HepG2 (cell line): ENCODE measurements around the gene TSPYL4. TPM values are rescaled to one million over a fixed set of nuclear protein-coding genes. Genes with fewer than 3 reads are reported as not detected.
A peak's percentile ranks its signal among the peaks of the same experiment; 100 is the strongest.

Source experiments
- ATF7-NPFF ChIP-seq: sonication (generic); formaldehyde crosslinking; IDR thresholded peaks from 2 replicates; pipeline ENCODE4 v1.8.1; 2023; ENCODE audit warnings: mild to moderate bottlenecking, low read depth, missing genetic modification reagents, moderate library complexity
- BRCA1 ChIP-seq: sonication (generic); formaldehyde crosslinking; IDR thresholded peaks from 2 replicates; pipeline ENCODE4 v1.4.0; 2020; ENCODE audit warnings: missing genetic modification reagents
- CBX5 ChIP-seq: sonication (generic); formaldehyde crosslinking; IDR thresholded peaks from 2 replicates; pipeline ENCODE4 v1.4.0; 2020; ENCODE audit warnings: missing genetic modification reagents, borderline replicate concordance
- FOXP1 ChIP-seq, 2 experiments: fragments of 450-650 bp in 1 of 2; IDR thresholded peaks; 2 replicates each; pipeline ENCODE4 v1.6.1; 2017 to 2018; ENCODE audit warnings: antibody characterized with exemption in 1 of 2
- ZNF484 ChIP-seq: sonication (generic); formaldehyde crosslinking; IDR thresholded peaks from 2 replicates; pipeline ENCODE4 v1.5.1; 2020; ENCODE audit warnings: mild to moderate bottlenecking, low read depth, missing genetic modification reagents, borderline replicate concordance
- polyA plus RNA-seq, 8 experiments: library from polyadenylated mRNA; depleted of rRNA in 3 of 8; stranded (reverse) in 7 of 8; unstranded in 1 of 8; fragments of >200 nt; fragmentation: Illumina TruSeq in 4 of 8; extraction: Trizol in 4 of 8; gene quantifications; 2 replicates each; pipeline versions ENCODE4 v1.2.1 to v1.2.3, GENCODE V29; 2011 to 2016; ENCODE audit warnings: low read depth in 4 of 8, missing spikeins in 1 of 8, mixed read lengths in 1 of 8; ENCODE audit not compliant: insufficient read depth in 1 of 8
- total RNA-seq, 5 experiments: library from RNA; depleted of rRNA; stranded (reverse); fragments of >200 nt; fragmentation: Illumina TruSeq; extraction: Trizol; gene quantifications; 2 replicates each; pipeline ENCODE4 v1.2.3, GENCODE V29; 2016; ENCODE audit warnings: low read depth in 1 of 5
- TF ChIP-seq, protein P1 (sequence below): sonication (generic); formaldehyde crosslinking; IDR thresholded peaks from 2 replicates; pipeline ENCODE4 v1.9.0; 2021; ENCODE audit warnings: mild to moderate bottlenecking, missing genetic modification reagents
- TF ChIP-seq, protein P2 (sequence below): sonication (generic); formaldehyde crosslinking; IDR thresholded peaks from 2 replicates; pipeline ENCODE4 v1.4.0; 2020; ENCODE audit warnings: missing genetic modification reagents, borderline replicate concordance
- TF ChIP-seq, protein P3 (sequence below): sonication (generic); formaldehyde crosslinking; IDR thresholded peaks from 2 replicates; pipeline ENCODE4 v1.8.1; 2023; ENCODE audit warnings: mild to moderate bottlenecking, missing genetic modification reagents, borderline replicate concordance
- TF ChIP-seq, protein P4 (sequence below): sonication (generic); formaldehyde crosslinking; IDR thresholded peaks from 2 replicates; pipeline ENCODE4 v1.4.0; 2020; ENCODE audit warnings: mild to moderate bottlenecking, missing genetic modification reagents, borderline replicate concordance
- TF ChIP-seq, protein P5 (sequence below): IDR thresholded peaks from 2 replicates; pipeline ENCODE4 v1.6.1; 2012; ENCODE audit warnings: low read length, improper control_type of control experiment

TSPYL4 gene
- total and polyA plus RNA-seq, 2 of the 13 experiments (the other 11 are each of a cell fraction or from before 2014, with no cell fraction given), result 18.0 to 19.7 TPM

DNA sequence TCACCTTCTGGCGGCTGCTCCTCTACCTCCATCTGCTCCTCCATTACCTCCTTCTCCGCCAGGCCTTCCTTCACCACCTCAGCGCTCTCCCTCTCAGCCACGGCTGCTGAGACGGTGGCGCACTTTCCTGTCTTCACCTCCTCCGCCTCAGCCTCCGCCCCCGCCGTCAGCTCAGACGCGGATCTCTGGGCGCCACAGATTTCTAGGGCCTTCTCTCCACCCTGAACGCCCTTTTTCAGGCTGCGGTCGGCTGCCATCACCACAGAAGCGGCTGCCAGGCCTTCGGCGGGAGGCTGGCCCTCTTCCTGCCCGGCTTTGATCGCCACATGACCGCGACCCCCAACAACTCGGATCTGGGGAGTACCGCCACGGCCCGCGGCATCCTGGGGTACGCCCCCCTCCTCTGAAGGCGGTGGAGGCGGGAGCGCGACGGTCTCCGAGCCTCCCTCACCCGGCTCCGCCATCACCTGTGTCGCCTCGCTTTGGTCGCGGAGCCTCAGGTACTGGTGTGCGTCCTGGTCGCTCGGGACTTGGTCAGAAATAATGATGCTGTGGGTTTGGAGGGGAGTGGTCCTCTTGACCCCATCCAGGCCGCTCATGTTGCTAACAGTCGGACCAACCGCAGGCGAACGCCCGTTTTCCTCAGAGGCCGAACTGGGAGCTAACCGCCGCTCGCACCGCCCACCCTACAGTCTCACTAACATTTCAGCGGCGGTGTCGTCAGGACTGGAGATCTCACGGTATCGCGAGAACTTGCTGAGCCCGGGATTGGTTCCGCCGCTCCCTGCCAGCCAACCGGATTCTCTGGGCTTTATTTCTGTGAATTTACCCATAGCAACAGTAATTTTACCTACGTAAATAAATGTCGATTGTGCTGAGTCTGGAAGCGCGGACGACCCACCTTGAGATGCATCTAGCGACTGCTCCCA, 25.6 kb upstream of the TSPYL4 start, which contains the start of gene TSPYL1 (continued):
- TF ChIP-seq, protein P1, sequence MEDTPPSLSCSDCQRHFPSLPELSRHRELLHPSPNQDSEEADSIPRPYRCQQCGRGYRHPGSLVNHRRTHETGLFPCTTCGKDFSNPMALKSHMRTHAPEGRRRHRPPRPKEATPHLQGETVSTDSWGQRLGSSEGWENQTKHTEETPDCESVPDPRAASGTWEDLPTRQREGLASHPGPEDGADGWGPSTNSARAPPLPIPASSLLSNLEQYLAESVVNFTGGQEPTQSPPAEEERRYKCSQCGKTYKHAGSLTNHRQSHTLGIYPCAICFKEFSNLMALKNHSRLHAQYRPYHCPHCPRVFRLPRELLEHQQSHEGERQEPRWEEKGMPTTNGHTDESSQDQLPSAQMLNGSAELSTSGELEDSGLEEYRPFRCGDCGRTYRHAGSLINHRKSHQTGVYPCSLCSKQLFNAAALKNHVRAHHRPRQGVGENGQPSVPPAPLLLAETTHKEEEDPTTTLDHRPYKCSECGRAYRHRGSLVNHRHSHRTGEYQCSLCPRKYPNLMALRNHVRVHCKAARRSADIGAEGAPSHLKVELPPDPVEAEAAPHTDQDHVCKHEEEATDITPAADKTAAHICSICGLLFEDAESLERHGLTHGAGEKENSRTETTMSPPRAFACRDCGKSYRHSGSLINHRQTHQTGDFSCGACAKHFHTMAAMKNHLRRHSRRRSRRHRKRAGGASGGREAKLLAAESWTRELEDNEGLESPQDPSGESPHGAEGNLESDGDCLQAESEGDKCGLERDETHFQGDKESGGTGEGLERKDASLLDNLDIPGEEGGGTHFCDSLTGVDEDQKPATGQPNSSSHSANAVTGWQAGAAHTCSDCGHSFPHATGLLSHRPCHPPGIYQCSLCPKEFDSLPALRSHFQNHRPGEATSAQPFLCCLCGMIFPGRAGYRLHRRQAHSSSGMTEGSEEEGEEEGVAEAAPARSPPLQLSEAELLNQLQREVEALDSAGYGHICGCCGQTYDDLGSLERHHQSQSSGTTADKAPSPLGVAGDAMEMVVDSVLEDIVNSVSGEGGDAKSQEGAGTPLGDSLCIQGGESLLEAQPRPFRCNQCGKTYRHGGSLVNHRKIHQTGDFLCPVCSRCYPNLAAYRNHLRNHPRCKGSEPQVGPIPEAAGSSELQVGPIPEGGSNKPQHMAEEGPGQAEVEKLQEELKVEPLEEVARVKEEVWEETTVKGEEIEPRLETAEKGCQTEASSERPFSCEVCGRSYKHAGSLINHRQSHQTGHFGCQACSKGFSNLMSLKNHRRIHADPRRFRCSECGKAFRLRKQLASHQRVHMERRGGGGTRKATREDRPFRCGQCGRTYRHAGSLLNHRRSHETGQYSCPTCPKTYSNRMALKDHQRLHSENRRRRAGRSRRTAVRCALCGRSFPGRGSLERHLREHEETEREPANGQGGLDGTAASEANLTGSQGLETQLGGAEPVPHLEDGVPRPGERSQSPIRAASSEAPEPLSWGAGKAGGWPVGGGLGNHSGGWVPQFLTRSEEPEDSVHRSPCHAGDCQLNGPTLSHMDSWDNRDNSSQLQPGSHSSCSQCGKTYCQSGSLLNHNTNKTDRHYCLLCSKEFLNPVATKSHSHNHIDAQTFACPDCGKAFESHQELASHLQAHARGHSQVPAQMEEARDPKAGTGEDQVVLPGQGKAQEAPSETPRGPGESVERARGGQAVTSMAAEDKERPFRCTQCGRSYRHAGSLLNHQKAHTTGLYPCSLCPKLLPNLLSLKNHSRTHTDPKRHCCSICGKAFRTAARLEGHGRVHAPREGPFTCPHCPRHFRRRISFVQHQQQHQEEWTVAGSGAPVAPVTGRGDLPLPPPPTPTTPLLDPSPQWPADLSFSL, result no peak
- TF ChIP-seq, protein P2, sequence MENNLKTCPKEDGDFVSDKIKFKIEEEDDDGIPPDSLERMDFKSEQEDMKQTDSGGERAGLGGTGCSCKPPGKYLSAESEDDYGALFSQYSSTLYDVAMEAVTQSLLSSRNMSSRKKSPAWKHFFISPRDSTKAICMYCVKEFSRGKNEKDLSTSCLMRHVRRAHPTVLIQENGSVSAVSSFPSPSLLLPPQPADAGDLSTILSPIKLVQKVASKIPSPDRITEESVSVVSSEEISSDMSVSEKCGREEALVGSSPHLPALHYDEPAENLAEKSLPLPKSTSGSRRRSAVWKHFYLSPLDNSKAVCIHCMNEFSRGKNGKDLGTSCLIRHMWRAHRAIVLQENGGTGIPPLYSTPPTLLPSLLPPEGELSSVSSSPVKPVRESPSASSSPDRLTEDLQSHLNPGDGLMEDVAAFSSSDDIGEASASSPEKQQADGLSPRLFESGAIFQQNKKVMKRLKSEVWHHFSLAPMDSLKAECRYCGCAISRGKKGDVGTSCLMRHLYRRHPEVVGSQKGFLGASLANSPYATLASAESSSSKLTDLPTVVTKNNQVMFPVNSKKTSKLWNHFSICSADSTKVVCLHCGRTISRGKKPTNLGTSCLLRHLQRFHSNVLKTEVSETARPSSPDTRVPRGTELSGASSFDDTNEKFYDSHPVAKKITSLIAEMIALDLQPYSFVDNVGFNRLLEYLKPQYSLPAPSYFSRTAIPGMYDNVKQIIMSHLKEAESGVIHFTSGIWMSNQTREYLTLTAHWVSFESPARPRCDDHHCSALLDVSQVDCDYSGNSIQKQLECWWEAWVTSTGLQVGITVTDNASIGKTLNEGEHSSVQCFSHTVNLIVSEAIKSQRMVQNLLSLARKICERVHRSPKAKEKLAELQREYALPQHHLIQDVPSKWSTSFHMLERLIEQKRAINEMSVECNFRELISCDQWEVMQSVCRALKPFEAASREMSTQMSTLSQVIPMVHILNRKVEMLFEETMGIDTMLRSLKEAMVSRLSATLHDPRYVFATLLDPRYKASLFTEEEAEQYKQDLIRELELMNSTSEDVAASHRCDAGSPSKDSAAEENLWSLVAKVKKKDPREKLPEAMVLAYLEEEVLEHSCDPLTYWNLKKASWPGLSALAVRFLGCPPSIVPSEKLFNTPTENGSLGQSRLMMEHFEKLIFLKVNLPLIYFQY (CRISPR knock-in tag), result no peak
- TF ChIP-seq, protein P3, sequence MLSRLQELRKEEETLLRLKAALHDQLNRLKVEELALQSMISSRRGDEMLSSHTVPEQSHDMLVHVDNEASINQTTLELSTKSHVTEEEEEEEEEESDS (CRISPR knock-in tag), result no peak
- TF ChIP-seq ZNF484 (CRISPR knock-in tag) (0 out of 2 replicates have a peak, but pooled peaks have one; percentile 50), CBX5 (CRISPR knock-in tag) (peak; percentile 17; the same call in 1 of the 2 replicates), ATF7-NPFF (0 out of 2 replicates have a peak, but pooled peaks have one; percentile 68), BRCA1 (CRISPR knock-in tag) (no peak), FOXP1 (IDR thresholded peaks at IDR 0.05) (no peak), FOXP1 (CRISPR knock-in tag; IDR thresholded peaks at IDR 0.05) (no peak)
- TF ChIP-seq, protein P4, sequence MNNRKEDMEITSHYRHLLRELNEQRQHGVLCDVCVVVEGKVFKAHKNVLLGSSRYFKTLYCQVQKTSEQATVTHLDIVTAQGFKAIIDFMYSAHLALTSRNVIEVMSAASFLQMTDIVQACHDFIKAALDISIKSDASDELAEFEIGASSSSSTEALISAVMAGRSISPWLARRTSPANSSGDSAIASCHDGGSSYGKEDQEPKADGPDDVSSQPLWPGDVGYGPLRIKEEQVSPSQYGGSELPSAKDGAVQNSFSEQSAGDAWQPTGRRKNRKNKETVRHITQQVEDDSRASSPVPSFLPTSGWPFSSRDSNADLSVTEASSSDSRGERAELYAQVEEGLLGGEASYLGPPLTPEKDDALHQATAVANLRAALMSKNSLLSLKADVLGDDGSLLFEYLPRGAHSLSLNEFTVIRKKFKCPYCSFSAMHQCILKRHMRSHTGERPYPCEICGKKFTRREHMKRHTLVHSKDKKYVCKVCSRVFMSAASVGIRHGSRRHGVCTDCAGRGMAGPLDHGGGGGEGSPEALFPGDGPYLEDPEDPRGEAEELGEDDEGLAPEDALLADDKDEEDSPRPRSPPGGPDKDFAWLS (CRISPR knock-in tag), result peak; percentile 81; the same call in 1 of the 2 replicates
- TF ChIP-seq, protein P5, sequence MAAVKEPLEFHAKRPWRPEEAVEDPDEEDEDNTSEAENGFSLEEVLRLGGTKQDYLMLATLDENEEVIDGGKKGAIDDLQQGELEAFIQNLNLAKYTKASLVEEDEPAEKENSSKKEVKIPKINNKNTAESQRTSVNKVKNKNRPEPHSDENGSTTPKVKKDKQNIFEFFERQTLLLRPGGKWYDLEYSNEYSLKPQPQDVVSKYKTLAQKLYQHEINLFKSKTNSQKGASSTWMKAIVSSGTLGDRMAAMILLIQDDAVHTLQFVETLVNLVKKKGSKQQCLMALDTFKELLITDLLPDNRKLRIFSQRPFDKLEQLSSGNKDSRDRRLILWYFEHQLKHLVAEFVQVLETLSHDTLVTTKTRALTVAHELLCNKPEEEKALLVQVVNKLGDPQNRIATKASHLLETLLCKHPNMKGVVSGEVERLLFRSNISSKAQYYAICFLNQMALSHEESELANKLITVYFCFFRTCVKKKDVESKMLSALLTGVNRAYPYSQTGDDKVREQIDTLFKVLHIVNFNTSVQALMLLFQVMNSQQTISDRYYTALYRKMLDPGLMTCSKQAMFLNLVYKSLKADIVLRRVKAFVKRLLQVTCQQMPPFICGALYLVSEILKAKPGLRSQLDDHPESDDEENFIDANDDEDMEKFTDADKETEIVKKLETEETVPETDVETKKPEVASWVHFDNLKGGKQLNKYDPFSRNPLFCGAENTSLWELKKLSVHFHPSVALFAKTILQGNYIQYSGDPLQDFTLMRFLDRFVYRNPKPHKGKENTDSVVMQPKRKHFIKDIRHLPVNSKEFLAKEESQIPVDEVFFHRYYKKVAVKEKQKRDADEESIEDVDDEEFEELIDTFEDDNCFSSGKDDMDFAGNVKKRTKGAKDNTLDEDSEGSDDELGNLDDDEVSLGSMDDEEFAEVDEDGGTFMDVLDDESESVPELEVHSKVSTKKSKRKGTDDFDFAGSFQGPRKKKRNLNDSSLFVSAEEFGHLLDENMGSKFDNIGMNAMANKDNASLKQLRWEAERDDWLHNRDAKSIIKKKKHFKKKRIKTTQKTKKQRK, result no peak
